Measurements from ENCODE around the gene HIPK2.

Gene HIPK2

DNA sequence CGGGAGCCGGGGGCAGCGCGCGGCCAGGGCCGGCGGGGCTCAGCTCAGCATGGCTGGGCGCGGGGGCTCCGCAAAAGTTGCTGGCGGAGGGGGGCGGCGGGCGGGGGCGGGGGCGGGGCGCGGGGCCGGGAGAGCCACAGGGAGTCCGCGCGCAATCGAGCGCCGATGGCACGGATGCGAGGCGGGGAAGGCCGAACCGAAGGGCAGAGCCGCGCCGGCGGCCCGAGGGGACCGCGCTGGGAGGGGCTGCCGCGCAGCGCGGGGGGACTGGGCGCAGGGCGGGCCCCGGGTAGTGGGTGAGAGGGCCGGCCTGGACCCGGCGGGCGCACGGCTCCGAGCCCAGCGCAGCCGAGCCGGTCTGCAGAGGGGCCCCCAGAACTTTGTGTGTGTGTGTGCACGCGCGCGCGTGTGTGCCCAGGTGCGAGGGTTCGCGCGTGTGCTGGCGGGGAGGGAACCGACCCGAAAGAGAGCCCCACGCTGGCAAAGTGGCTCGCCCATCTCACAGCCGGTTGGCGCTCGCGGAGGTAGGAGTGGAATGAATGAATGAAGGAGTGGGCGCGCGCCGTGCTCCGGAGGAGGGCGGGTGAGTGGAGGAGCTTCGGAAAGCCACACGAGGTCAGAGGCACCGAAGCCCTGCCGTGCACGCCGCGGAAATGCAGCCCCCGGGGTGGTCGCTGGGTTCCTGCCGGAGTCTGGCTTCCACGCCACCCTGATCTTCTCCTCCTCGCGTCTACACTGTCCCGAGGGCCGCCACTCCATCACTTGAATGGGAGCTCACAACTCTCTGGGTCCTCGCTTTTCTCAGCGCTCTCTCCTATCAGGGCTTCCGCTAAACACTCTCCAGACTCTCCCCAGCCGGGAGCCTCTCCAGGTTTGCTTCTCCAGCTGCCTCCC, at the start of gene HIPK2:
Gene HIPK2 (minus strand): TSS at position 51 of the 894 bp plus-strand sequence. CDS start 375 bp downstream, outside the sequence.
- no peak for DNase-seq (ENCODE audit: low spot score)

- DNase-seq (ENCODE audit: low spot score), result no peak
Measured at GRCh38 chr7:139827042-139827441, 49.2 kb upstream of the HIPK2 start.

- no peak for DNase-seq (ENCODE audit: low spot score)
Measured at GRCh38 chr7:139825666-139826290, 48.0 kb upstream of the HIPK2 start.

- no peak for DNase-seq (ENCODE audit: low spot score)
Measured at GRCh38 chr7:139823959-139824521, 46.2 kb upstream of the HIPK2 start.

DNA sequence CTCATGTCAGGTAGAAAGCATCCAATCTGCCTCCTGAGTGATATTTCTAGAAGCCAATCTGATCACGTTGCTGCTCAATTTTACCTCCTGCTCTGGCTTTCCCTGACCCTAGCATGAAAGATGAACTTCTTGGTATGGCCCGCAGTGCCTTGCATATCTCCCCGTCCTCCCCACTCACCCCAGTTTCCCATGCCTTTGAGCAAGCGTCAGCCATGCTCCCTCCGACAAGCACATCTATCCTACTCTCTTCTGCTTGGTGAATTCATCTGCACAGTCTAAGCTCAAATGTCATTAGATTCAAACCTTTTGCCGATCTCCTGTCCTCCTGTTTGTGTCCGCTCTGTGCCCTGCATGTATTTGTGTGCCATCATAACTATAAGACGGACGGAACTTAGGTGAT, 45.1 kb upstream of the HIPK2 start:
- DNase-seq (ENCODE audit: low spot score), result no peak

- no peak for DNase-seq (ENCODE audit: low spot score)
Measured at GRCh38 chr7:139821349-139822105, 43.7 kb upstream of the HIPK2 start.

- DNase-seq (ENCODE audit: low spot score), result no peak
Measured at GRCh38 chr7:139820089-139820488, 42.3 kb upstream of the HIPK2 start.

- no peak for DNase-seq (ENCODE audit: low spot score)
Measured at GRCh38 chr7:139817249-139817648, 39.5 kb upstream of the HIPK2 start.

DNA sequence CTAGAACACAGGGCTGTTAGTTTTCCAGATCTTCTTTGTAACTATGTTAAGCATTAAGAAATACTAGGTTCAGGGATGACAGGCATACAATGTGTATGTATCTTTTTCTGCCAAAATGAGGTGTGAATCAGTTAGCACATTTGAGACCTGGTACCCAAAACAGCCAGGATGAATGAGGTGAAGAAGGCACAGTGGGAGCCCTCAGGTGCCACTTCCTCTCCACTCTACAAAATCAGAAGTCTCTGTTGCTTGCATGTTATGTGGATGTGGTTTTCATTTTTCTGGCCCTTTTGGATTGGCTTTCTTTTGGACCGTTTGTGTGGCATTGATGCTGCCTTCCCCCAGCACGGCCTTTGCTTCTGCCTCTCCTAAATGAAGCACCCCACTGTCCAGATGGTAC, 35.9 kb upstream of the HIPK2 start:
- DNase-seq (ENCODE audit: low spot score), result no peak

DNA sequence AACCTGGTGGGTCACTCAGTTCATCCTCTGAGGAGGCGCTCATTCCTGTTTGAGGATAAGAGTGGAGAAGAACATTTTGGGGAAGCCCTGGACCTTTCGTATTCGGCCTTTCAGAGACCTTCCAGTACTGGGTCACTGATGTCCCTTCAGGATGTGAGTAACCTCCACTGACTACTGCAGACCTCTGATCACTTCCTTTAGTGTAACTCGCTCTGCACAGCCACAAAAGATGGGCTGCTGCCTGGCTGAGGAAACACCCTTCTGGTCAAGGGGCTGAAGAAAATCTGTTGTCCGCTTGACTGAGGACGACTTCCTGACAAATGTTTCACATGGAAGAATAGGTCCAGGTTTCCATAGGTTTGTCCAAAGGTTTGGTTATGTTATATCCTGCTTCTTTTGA, 35.4 kb upstream of the HIPK2 start:
- DNase-seq (ENCODE audit: low spot score), result no peak

DNA sequence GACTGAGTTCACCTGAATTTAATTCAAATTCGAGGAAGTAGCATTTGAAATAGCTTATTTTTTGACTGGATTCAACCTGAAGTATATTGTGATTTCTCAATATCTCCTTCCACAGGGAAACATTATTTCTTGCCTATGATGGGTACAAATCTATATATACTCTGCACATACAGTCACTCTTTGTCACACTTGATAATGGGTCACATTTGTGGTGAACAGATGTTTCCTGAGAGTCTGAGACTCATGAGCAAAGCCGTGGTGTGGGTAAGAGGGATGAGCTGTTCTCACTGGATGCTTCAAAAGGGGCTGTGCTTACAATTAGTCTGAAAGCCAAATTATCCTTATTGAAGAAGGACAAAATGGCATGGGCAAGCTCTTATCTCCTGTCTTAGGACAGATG, 33.3 kb upstream of the HIPK2 start:
- DNase-seq (ENCODE audit: low spot score), result no peak

- DNase-seq (ENCODE audit: low spot score), result no peak
Measured at GRCh38 chr7:139808846-139809442, 31.1 kb upstream of the HIPK2 start.

- no peak for DNase-seq (ENCODE audit: low spot score)
Measured at GRCh38 chr7:139808427-139808826, 30.6 kb upstream of the HIPK2 start.

GRCh38 chr7:139807009-139807408, 29.2 kb upstream of the HIPK2 start:
- DNase-seq (ENCODE audit: low spot score), result no peak

GRCh38 chr7:139804571-139804970, 26.8 kb upstream of the HIPK2 start:
- DNase-seq (ENCODE audit: low spot score), result no peak

- DNase-seq (ENCODE audit: low spot score), result no peak
Measured at GRCh38 chr7:139799586-139799985, 21.8 kb upstream of the HIPK2 start.

GRCh38 chr7:139798892-139799291, 21.1 kb upstream of the HIPK2 start:
- DNase-seq (ENCODE audit: low spot score), result no peak

DNA sequence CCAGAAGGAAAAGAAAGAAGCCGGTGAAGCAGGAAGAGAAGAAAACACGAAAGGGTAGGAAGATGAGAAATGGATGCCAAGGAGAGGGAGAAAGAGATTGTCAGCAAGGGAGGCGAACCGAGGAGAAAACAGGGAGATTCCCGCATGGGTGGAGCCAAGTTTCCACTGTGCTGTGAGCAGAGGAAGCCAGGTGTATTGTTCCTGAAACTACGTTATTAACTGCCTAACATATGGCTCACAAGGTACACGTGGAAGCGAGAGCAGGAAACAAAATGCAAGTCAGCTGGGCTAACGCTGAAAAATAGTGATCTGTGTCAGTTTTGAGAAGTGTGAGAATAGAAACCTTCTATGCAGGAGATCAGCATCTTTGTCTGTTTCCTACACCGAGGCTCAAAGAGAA, 20.4 kb upstream of the HIPK2 start:
- no peak for DNase-seq (ENCODE audit: low spot score)

- DNase-seq (ENCODE audit: low spot score), result no peak
Measured at GRCh38 chr7:139797607-139798006, 19.8 kb upstream of the HIPK2 start.

DNA sequence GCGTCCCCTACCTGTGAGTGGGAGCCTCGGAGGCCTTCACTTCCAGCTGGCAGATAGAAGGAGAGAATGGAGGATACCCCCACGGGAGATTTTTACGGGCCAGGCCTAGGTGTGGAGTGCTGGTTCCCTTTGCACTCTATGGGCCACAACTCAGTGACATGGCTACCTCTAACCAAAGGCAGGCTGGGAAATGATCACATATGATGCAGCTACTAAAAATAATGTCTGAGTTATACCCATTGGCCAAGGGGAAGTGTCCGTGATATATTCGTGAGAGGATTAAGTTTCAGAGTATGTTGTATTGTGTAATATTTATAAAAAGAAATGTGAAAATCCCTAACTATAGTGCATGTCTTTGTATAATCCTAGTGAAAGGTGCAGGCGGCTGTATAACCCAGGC, 13.5 kb upstream of the HIPK2 start:
- DNase-seq (ENCODE audit: low spot score), result no peak

GRCh38 chr7:139784648-139785047, 6.8 kb upstream of the HIPK2 start:
- no peak for DNase-seq (ENCODE audit: low spot score)
